ENCODE data around the gene ZNF155. TPM values are rescaled to one million over a fixed set of nuclear protein-coding genes. Genes with fewer than 3 reads are reported as not detected.
A peak's percentile ranks its signal among the peaks of the same experiment; 100 is the strongest.
"Not testable (repeated sequence)": the region's sequence is repeated elsewhere in the genome, so short reads cannot be mapped to it uniquely, and the experiment has no call there.

Gene ZNF155
- total RNA-seq, 1 donor from 2014 or later = 9.3 TPM

GRCh38 chr19:43940719-43941118, 43.3 kb upstream of the ZNF155 start:
- Mint-ChIP-seq H3K27ac (ENCODE audit: unreplicated experiment) (no peak overlapping the region), H3K4me3 (ENCODE audit: unreplicated experiment) (no peak overlapping the region), H3K4me1 (ENCODE audit: low read depth) (peaks cover under 1% of the 10 kb centered on the region), H3K9me3 (ENCODE audit: low read depth) (peaks cover 12% of the 10 kb centered on the region), H3K36me3 (ENCODE audit: low read depth) (no peaks in the 10 kb centered on the region), H3K27me3 (ENCODE audit: low read depth) (peaks cover 22% of the 10 kb centered on the region)
- no peak for DNase-seq (ENCODE audit: low spot score)
- no peak for TF ChIP-seq CTCF (IDR thresholded peaks at IDR 0.05)

- no peak overlapping the region for H3K27ac Mint-ChIP-seq (ENCODE audit: unreplicated experiment)
- H3K27me3 Mint-ChIP-seq (ENCODE audit: low read depth) = peaks cover 22% of the 10 kb centered on the region
- no peaks in the 10 kb centered on the region for H3K36me3 Mint-ChIP-seq (ENCODE audit: low read depth)
- no peaks in the 10 kb centered on the region for H3K4me1 Mint-ChIP-seq (ENCODE audit: low read depth)
- peaks cover 16% of the 10 kb centered on the region for H3K9me3 Mint-ChIP-seq (ENCODE audit: low read depth)
- DNase-seq (ENCODE audit: low spot score) = no peak
- no peak overlapping the region for H3K4me3 Mint-ChIP-seq (ENCODE audit: unreplicated experiment)
- TF ChIP-seq CTCF (IDR thresholded peaks at IDR 0.05) = no peak
Measured at GRCh38 chr19:43941209-43941608, 42.8 kb upstream of the ZNF155 start.

- peaks cover 14% of the 10 kb centered on the region for H3K4me1 Mint-ChIP-seq (ENCODE audit: low read depth)
- peaks cover 22% of the 10 kb centered on the region for H3K27me3 Mint-ChIP-seq (ENCODE audit: low read depth)
- not testable (repeated sequence) for DNase-seq (ENCODE audit: low spot score); H3K27ac Mint-ChIP-seq (ENCODE audit: unreplicated experiment); H3K4me3 Mint-ChIP-seq (ENCODE audit: unreplicated experiment)
- peaks cover 14% of the 10 kb centered on the region for H3K36me3 Mint-ChIP-seq (ENCODE audit: low read depth)
- H3K9me3 Mint-ChIP-seq (ENCODE audit: low read depth) = peaks cover 44% of the 10 kb centered on the region
Measured at GRCh38 chr19:43947412-43947811, 36.6 kb upstream of the ZNF155 start.

- H3K4me1 Mint-ChIP-seq (ENCODE audit: low read depth) = peaks cover 15% of the 10 kb centered on the region
- H3K36me3 Mint-ChIP-seq (ENCODE audit: low read depth) = peaks cover 21% of the 10 kb centered on the region
- H3K4me3 Mint-ChIP-seq (ENCODE audit: unreplicated experiment) = peak overlapping the region; percentile 17
- H3K9me3 Mint-ChIP-seq (ENCODE audit: low read depth) = peaks cover 46% of the 10 kb centered on the region
- not testable (repeated sequence) for H3K27ac Mint-ChIP-seq (ENCODE audit: unreplicated experiment); DNase-seq (ENCODE audit: low spot score)
- H3K27me3 Mint-ChIP-seq (ENCODE audit: low read depth) = peaks cover 11% of the 10 kb centered on the region
Measured at GRCh38 chr19:43949803-43950202, 34.2 kb upstream of the ZNF155 start.

- peak; percentile 78 for TF ChIP-seq CTCF (IDR thresholded peaks at IDR 0.05)
- Mint-ChIP-seq H3K36me3 (ENCODE audit: low read depth) (peaks cover 25% of the 10 kb centered on the region), H3K4me1 (ENCODE audit: low read depth) (peaks cover 15% of the 10 kb centered on the region), H3K9me3 (ENCODE audit: low read depth) (peaks cover 52% of the 10 kb centered on the region), H3K27me3 (ENCODE audit: low read depth) (peaks cover 9% of the 10 kb centered on the region), H3K27ac (ENCODE audit: unreplicated experiment) (peak within 1 kb of the TSS; percentile 97), H3K4me3 (ENCODE audit: unreplicated experiment) (peak within 1 kb of the TSS; percentile 99)
- DNase-seq (ENCODE audit: low spot score) = peak; percentile 93
Measured at GRCh38 chr19:43950834-43951645, 32.9 kb upstream of the ZNF155 start, which contains the start of gene ZNF221. Gene ZNF221, plus strand, starts transcription at chr19:43951228. Its CDS starts 11,499 bp downstream, at chr19:43962727.

- Mint-ChIP-seq H3K27me3 (ENCODE audit: low read depth) (no peaks in the 10 kb centered on the region), H3K4me3 (ENCODE audit: unreplicated experiment) (no peak overlapping the region), H3K4me1 (ENCODE audit: low read depth) (peaks cover 5% of the 10 kb centered on the region), H3K36me3 (ENCODE audit: low read depth) (peaks cover 36% of the 10 kb centered on the region), H3K9me3 (ENCODE audit: low read depth) (peaks cover 50% of the 10 kb centered on the region), H3K27ac (ENCODE audit: unreplicated experiment) (no peak overlapping the region)
- no peak for DNase-seq (ENCODE audit: low spot score)
- TF ChIP-seq CTCF (IDR thresholded peaks at IDR 0.05) = no peak
Measured at GRCh38 chr19:43956827-43957226, 27.2 kb upstream of the ZNF155 start.

Data from chondrocyte (in vitro differentiated cells).